Measurements from ENCODE around the gene NR1H3. TPM values are rescaled to one million over a fixed set of nuclear protein-coding genes. Genes with fewer than 3 reads are reported as not detected.

NR1H3 gene
- total RNA-seq, 1 experiment from 2014 or later: 44.8 TPM

DNA sequence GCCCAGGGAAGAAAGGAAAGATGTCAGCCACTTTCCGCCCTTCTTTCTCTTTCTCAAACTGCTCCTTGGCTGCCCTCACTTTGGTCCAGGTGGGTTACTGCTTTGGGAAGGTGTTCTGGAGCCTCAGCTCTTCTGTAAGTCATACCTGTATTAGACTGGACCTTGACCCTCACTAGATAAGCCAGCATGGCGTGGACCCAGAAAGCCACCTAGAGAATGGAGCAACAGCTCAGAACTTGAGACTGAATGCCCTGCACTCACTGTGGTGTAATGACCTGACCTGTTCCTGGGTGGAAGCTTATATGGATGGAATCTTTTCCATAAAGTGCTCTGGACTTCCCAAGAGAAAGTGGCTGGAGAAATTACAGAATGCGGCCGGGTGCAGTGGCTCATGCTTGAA is 24.7 kb upstream of the NR1H3 start:
- H3K27ac Mint-ChIP-seq (ENCODE audit: unreplicated experiment): no peak overlapping the region

GRCh38 chr11:47233989-47234668 is 23.7 kb upstream of the NR1H3 start:
- H3K36me3 Mint-ChIP-seq (ENCODE audit: insufficient read depth, unreplicated experiment): peaks cover 33% of the 10 kb centered on the region
- DNase-seq: peak in 1 of 2 experiments; percentile 49
- Histone ChIP-seq H3K36me3 (ENCODE audit: control insufficient read depth, insufficient read depth, low read length) (peaks cover 1% of the 10 kb centered on the region; the same call in 1 of the 2 replicates), H3K9me3 (no peaks in the 10 kb centered on the region), H3K4me3 (ENCODE audit: low read depth, low read length) (no peak overlapping the region), H3K27me3 (replicated peaks; ENCODE audit: control insufficient read depth, insufficient read depth, low read length) (no peaks in the 10 kb centered on the region), H3K4me1 (peaks cover 19% of the 10 kb centered on the region)
- H3K4me1 Mint-ChIP-seq (ENCODE audit: low read depth, unreplicated experiment): peaks cover 12% of the 10 kb centered on the region
- intact Hi-C loops (cut with micrococcal nuclease; ENCODE audit: unreplicated experiment): loop anchor here (5.0 kb wide), 1 partner anchor 57 kb away; the partner anchor contains the start of gene ARFGAP2
- TF ChIP-seq, protein P1, sequence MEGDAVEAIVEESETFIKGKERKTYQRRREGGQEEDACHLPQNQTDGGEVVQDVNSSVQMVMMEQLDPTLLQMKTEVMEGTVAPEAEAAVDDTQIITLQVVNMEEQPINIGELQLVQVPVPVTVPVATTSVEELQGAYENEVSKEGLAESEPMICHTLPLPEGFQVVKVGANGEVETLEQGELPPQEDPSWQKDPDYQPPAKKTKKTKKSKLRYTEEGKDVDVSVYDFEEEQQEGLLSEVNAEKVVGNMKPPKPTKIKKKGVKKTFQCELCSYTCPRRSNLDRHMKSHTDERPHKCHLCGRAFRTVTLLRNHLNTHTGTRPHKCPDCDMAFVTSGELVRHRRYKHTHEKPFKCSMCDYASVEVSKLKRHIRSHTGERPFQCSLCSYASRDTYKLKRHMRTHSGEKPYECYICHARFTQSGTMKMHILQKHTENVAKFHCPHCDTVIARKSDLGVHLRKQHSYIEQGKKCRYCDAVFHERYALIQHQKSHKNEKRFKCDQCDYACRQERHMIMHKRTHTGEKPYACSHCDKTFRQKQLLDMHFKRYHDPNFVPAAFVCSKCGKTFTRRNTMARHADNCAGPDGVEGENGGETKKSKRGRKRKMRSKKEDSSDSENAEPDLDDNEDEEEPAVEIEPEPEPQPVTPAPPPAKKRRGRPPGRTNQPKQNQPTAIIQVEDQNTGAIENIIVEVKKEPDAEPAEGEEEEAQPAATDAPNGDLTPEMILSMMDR (IDR thresholded peaks at IDR 0.05; ENCODE audit: insufficient read depth in 1 of 2, low read depth in 1 of 2, low read length in 1 of 2, severe bottlenecking in 1 of 2, unreplicated experiment in 1 of 2): peak; percentile 22 to 50
- peak overlapping the region; percentile 47 for H3K27ac Mint-ChIP-seq (ENCODE audit: unreplicated experiment)
- POLR2A ChIA-PET: interaction anchor here (0.6 to 2.9 kb wide), 4 partner anchors 19 to 49 kb away, joined by 7 to 18 read pairs (median 9); partner anchors contain the start of gene DDB2
- CTCF ChIA-PET: interaction anchor here (0.7 to 2.5 kb wide), 13 partner anchors 13 to 178 kb away, joined by 3 to 28 read pairs (median 5); partner anchors contain the start of genes ACP2, DDB2 and NR1H3
- no peaks in the 10 kb centered on the region for H3K27me3 Mint-ChIP-seq (ENCODE audit: insufficient read depth, unreplicated experiment)
- no TSS peak for BruUV-seq (replicated peaks)
- H3K9me3 Mint-ChIP-seq (ENCODE audit: unreplicated experiment): no peaks in the 10 kb centered on the region
- no peak overlapping the region for H3K4me3 Mint-ChIP-seq (ENCODE audit: unreplicated experiment)

More for the DNA sequence above, 24.7 kb upstream of the NR1H3 start:
- POLR2A ChIA-PET: interaction anchor here (0.5 to 2.9 kb wide), 6 partner anchors 10 to 70 kb away, joined by 3 to 18 read pairs (median 8); partner anchors contain the start of genes ACP2 and DDB2
- Mint-ChIP-seq H3K36me3 (ENCODE audit: insufficient read depth, unreplicated experiment) (peaks cover 34% of the 10 kb centered on the region), H3K4me1 (ENCODE audit: low read depth, unreplicated experiment) (peaks cover 12% of the 10 kb centered on the region), H3K27me3 (ENCODE audit: insufficient read depth, unreplicated experiment) (no peaks in the 10 kb centered on the region), H3K4me3 (ENCODE audit: unreplicated experiment) (no peak overlapping the region), H3K9me3 (ENCODE audit: unreplicated experiment) (no peaks in the 10 kb centered on the region)
- CTCF ChIA-PET: interaction anchor here (0.7 to 2.5 kb wide), 8 partner anchors 12 to 179 kb away, joined by 3 to 28 read pairs (median 4); partner anchors contain the start of genes ACP2 and NR1H3
- no TSS peak for BruUV-seq (replicated peaks)
- Histone ChIP-seq H3K4me3 (ENCODE audit: low read depth, low read length) (no peak overlapping the region), H3K27me3 (replicated peaks; ENCODE audit: control insufficient read depth, insufficient read depth, low read length) (no peaks in the 10 kb centered on the region), H3K4me1 (peaks cover 19% of the 10 kb centered on the region), H3K36me3 (ENCODE audit: control insufficient read depth, insufficient read depth, low read length) (peaks cover 1% of the 10 kb centered on the region; the same call in 1 of the 2 replicates), H3K9me3 (no peaks in the 10 kb centered on the region)
- DNase-seq: no peak
- TF ChIP-seq, protein P1 (IDR thresholded peaks at IDR 0.05; ENCODE audit: insufficient read depth in 1 of 2, low read depth in 1 of 2, low read length in 1 of 2, severe bottlenecking in 1 of 2, unreplicated experiment in 1 of 2): no peak
- intact Hi-C loops (cut with micrococcal nuclease; ENCODE audit: unreplicated experiment): loop anchor here (5.0 kb wide), 1 partner anchor 56 kb away; the partner anchor contains the start of gene ARFGAP2

GRCh38 chr11:47234669-47235100 is 23.1 kb upstream of the NR1H3 start:
- no peaks in the 10 kb centered on the region for H3K27me3 Mint-ChIP-seq (ENCODE audit: insufficient read depth, unreplicated experiment)
- TF ChIP-seq, protein P1 (IDR thresholded peaks at IDR 0.05; ENCODE audit: insufficient read depth in 1 of 2, low read depth in 1 of 2, low read length in 1 of 2, severe bottlenecking in 1 of 2, unreplicated experiment in 1 of 2): no peak
- H3K4me3 Mint-ChIP-seq (ENCODE audit: unreplicated experiment): no peak overlapping the region
- Histone ChIP-seq H3K4me1 (peaks cover 19% of the 10 kb centered on the region), H3K9me3 (no peaks in the 10 kb centered on the region), H3K36me3 (ENCODE audit: control insufficient read depth, insufficient read depth, low read length) (peaks cover 1% of the 10 kb centered on the region; the same call in 1 of the 2 replicates), H3K27me3 (replicated peaks; ENCODE audit: control insufficient read depth, insufficient read depth, low read length) (no peaks in the 10 kb centered on the region), H3K4me3 (ENCODE audit: low read depth, low read length) (no peak overlapping the region)
- no peak for DNase-seq
- ChIA-PET CTCF (interaction anchor here (1.2 to 2.5 kb wide), 7 partner anchors 14 to 120 kb away, joined by 4 to 28 read pairs (median 5); partner anchors contain the start of genes ACP2 and NR1H3), POLR2A (interaction anchor here (2.1 to 2.9 kb wide), 2 partner anchors 20 to 49 kb away, joined by 7 to 18 read pairs; partner anchors contain the start of gene DDB2)
- peaks cover 12% of the 10 kb centered on the region for H3K4me1 Mint-ChIP-seq (ENCODE audit: low read depth, unreplicated experiment)
- H3K27ac Mint-ChIP-seq (ENCODE audit: unreplicated experiment): peak overlapping the region; percentile 47
- no peaks in the 10 kb centered on the region for H3K9me3 Mint-ChIP-seq (ENCODE audit: unreplicated experiment)
- intact Hi-C loops (cut with micrococcal nuclease; ENCODE audit: unreplicated experiment): loop anchor here (5.0 kb wide), 1 partner anchor 57 kb away; the partner anchor contains the start of gene ARFGAP2
- peaks cover 30% of the 10 kb centered on the region for H3K36me3 Mint-ChIP-seq (ENCODE audit: insufficient read depth, unreplicated experiment)
- no TSS peak for BruUV-seq (replicated peaks)

Data from Caco-2 (cell line).